ENCODE data around the gene SRSF11. TPM values are rescaled to one million over a fixed set of nuclear protein-coding genes. Genes with fewer than 3 reads are reported as not detected.
A peak's percentile ranks its signal among the peaks of the same experiment; 100 is the strongest.

The SRSF11 gene
- total RNA-seq, 2 donors from 2014 or later: 157 to 174 TPM

- DNase-seq: no peak
- Histone ChIP-seq H3K9me3 (no peaks in the 10 kb centered on the region), H3K36me3 (replicated peaks in 1 of 2; ENCODE audit: insufficient read depth in 1 of 2, low read depth in 2 of 2) (no peaks in the 10 kb centered on the region), H3K4me1 (peaks cover 32% of the 10 kb centered on the region), H3K27me3 (no peaks in the 10 kb centered on the region), H3K27ac (peak overlapping the region in 3 of 4 donors; percentile 93 to 98 (median 98)), H3K4me3 (peak overlapping the region in 1 of 2 donors; percentile 61)
- intact Hi-C loops (cut with DNase I): no loop called here
- 49 to 51% methylated on average over 17 of the region's 17 CpGs for WGBS, 2 donors
- ATAC-seq: no peak
- no peak for TF ChIP-seq POLR2A (IDR thresholded peaks at IDR 0.05)
- TF ChIP-seq CTCF (IDR thresholded peaks at IDR 0.05): no peak
Observed at GRCh38 chr1:70220517-70221237, 503 bp upstream of the SRSF11 start.

GRCh38 chr1:70222716-70223235, 1.6 kb downstream of the SRSF11 start:
- Histone ChIP-seq H3K36me3 (replicated peaks in 1 of 2; ENCODE audit: insufficient read depth in 1 of 2, low read depth in 2 of 2) (no peaks in the 10 kb centered on the region), H3K27ac (peak overlapping the region in 3 of 4 donors; percentile 93 to 98 (median 98)), H3K4me1 (peaks cover 37% of the 10 kb centered on the region), H3K9me3 (no peaks in the 10 kb centered on the region), H3K27me3 (no peaks in the 10 kb centered on the region), H3K4me3 (no peak overlapping the region)
- intact Hi-C loops (cut with DNase I): no loop called here
- 19 to 20% methylated on average over 3 of the region's 3 CpGs for WGBS, 2 donors
- no peak for TF ChIP-seq POLR2A (IDR thresholded peaks at IDR 0.05)
- ATAC-seq: no peak
- DNase-seq: no peak

- no peak overlapping the region for H3K4me3 ChIP-seq
- H3K4me1 ChIP-seq: peaks cover 37% of the 10 kb centered on the region
- peaks cover 0 to 10% of the 10 kb centered on the region in 2 donors for H3K36me3 ChIP-seq (replicated peaks in 1 of 2; ENCODE audit: insufficient read depth in 1 of 2, low read depth in 2 of 2)
- no peak for DNase-seq
- TF ChIP-seq POLR2A (IDR thresholded peaks at IDR 0.05): no peak
- no peak for TF ChIP-seq CTCF (IDR thresholded peaks at IDR 0.05)
- no peak for ATAC-seq
- intact Hi-C loops (cut with DNase I): no loop called here
- no peaks in the 10 kb centered on the region for H3K9me3 ChIP-seq
- 80 to 87% methylated on average over 2 of the region's 2 CpGs for WGBS, 2 donors
- no peaks in the 10 kb centered on the region for H3K27me3 ChIP-seq
- no peak overlapping the region for H3K27ac ChIP-seq
Observed at GRCh38 chr1:70224954-70225353, 3.8 kb downstream of the SRSF11 start.

- Histone ChIP-seq H3K27ac (no peak overlapping the region), H3K4me3 (no peak overlapping the region), H3K4me1 (peaks cover 31% of the 10 kb centered on the region), H3K9me3 (no peaks in the 10 kb centered on the region), H3K27me3 (no peaks in the 10 kb centered on the region), H3K36me3 (replicated peaks in 1 of 2; ENCODE audit: insufficient read depth in 1 of 2, low read depth in 2 of 2) (peaks cover 0 to 13% of the 10 kb centered on the region in 2 donors)
- intact Hi-C loops (cut with DNase I): no loop called here
- no peak for TF ChIP-seq POLR2A (IDR thresholded peaks at IDR 0.05)
- no peak for TF ChIP-seq CTCF (IDR thresholded peaks at IDR 0.05)
- no peak for DNase-seq
- 35 to 37% methylated on average over 1 of the region's 1 CpG for WGBS, 2 donors
- no peak for ATAC-seq
Observed at GRCh38 chr1:70227439-70227838, 6.3 kb downstream of the SRSF11 start.

GRCh38 chr1:70228670-70229069, 7.5 kb downstream of the SRSF11 start:
- peaks cover 0 to 18% of the 10 kb centered on the region in 2 donors for H3K36me3 ChIP-seq (replicated peaks in 1 of 2; ENCODE audit: insufficient read depth in 1 of 2, low read depth in 2 of 2)
- no peak for TF ChIP-seq CTCF (IDR thresholded peaks at IDR 0.05)
- peaks cover 18% of the 10 kb centered on the region for H3K4me1 ChIP-seq
- H3K27me3 ChIP-seq: no peaks in the 10 kb centered on the region
- intact Hi-C loops (cut with DNase I): no loop called here
- H3K9me3 ChIP-seq: no peaks in the 10 kb centered on the region
- ATAC-seq (no peak), DNase-seq (no peak)
- H3K4me3 ChIP-seq: no peak overlapping the region
- WGBS, 2 donors: 83 to 87% methylated on average over 2 of the region's 2 CpGs
- no peak overlapping the region for H3K27ac ChIP-seq
